GM18868 (cell line): ENCODE results near the gene KRTAP29-1.
"Not testable (repeated sequence)": the region's sequence is repeated elsewhere in the genome, so short reads cannot be mapped to it uniquely, and the experiment has no call there.

Source experiments
- ATAC-seq: cut with Tn5 transposase; IDR thresholded peaks from one replicate; pipeline ENCODE4 v1.9.1; 2021; ENCODE audit warnings: mild to moderate bottlenecking, moderate library complexity; ENCODE audit not compliant: unreplicated experiment

Gene KRTAP29-1

DNA sequence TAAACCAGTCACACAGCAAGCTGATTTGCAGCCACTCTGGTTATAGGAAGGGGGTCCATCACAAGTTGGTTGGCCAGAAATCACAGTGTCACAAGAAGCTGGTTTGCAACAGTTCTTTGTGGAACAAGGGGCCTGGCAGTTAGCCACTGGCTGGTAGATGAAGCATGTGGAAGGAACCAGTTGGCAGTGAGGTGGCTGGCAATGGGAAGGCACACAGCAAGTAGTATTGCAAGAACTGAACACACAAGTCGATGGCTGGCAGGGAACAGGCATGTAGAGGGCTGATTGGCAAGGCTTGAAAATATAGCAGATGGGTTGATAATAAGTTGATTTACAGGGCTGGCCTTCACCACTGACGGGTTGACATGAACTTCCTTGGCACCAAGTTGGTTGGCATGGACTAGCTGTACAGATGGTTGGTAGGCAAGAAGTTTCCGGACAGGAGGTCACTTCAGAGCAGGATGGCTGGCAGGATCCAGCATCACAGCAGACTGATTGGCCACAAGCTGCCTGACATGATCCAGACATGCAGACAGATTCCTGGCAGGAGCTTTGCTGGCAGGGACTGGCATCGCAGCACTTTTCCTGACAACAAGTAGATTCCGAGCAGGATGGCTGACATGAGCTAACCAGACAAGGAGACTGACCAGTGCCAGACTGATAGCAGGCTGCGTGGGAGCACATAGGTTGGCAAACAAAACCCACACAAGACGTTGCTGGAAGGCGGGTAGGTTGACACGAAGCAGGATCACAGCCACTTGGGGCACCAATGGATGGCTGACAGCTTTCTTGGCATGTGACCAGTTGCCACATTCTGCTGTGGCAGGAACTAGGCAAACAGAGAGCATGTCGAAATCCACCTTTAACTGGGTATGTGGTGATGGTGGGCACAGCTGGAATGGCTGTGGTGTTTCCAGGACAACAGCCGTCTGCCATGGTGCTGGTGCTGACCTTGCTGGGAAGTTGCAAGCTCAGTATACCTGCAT is at the start of gene KRTAP29-1:
TSS of gene KRTAP29-1 (minus strand) at position 936 of the 986 bp plus-strand sequence. CDS start at position 936, 0 bp downstream.
- no peak for ATAC-seq

DNA sequence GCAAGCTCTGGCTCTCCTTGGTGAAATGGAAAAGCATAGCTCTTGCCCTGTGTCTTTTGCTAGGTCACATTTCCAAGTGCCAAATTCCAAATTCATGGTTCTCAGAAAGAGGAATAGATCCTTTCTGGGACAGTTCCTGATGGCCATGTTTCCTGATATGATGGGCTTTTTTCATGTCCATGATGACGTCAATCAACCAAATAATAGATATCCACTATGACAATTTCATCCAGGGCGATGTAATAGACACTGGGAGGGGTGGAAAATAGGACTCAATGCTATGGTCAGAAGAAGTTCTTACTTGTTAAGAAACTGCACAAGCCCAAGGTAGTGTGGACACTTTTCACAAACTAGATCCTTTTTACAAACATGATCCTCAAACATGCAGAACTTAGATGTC is 48.5 kb upstream of the KRTAP29-1 start:
- no peak for ATAC-seq

DNA sequence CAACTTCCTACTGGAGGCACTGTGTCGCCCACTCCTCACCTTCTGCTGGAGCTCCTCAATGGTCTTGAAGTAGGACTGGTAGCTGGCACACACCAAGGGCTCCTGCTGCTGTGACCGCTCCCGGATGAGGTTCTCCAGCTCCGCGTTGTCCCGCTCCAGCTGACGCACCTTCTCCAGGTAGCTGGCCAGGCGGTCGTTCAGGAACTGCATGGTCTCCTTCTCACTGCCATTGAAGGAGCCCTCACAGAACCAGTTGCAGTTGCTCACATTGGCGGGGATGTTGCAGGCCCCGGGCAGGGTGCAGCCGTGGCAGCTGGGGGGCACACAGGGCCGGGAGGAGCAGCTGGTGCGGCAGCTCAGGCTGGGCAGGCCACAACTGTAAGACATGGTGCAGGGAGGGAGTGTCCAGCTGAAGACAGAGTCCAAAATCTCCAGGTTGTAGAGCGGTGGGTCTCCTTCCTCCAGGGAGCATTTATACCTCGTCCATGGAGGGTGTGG is 47.8 kb upstream of the KRTAP29-1 start, which contains the start of gene KRT33A:
TSS of gene KRT33A (minus strand) at position 448 of the 498 bp plus-strand sequence. CDS start at position 387, 61 bp downstream.
- ATAC-seq, result not testable (repeated sequence)

- ATAC-seq, result no peak
Observed at GRCh38 chr17:41347869-41348760, 45.5 kb upstream of the KRTAP29-1 start.

DNA sequence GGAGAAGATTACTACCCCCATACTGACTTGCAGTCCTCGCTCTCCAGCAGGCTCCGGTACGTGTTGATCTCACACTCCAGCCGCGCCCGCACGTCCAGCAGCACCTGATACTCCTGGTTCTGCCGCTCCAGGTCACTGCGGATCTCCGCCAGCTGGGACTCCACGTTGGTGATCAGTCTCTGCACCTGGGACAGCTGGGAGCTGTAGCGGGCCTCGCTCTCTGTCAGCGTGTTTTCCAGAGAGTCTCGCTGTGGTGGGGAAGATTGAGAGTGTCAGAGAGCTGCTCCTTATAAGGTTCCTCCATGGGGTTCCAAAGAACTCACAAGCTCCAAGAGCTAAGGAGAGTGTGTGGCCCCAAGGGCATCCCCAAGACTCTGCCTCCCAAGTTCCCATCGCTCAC is 43.8 kb upstream of the KRTAP29-1 start:
- ATAC-seq, result not testable (repeated sequence)

DNA sequence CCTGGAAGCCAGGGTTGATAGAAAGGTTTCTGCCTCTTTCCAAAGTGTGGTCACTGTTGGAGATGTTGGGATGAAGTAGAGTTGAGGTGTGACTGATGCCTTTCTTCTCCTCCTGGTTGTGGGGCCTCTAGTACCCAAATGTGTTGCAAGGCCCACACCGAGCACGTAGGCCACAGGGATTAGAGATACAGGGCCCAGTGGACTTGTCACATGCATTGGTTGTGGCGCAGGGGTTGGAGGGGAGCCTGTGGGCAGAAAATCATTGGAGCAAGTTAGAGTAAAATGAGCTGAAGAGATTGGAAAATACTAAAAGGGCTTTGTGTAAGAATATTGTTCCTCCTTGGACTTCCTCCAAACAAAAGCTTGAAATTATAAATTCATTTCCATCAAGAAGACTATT is 43.3 kb upstream of the KRTAP29-1 start:
- no peak for ATAC-seq

DNA sequence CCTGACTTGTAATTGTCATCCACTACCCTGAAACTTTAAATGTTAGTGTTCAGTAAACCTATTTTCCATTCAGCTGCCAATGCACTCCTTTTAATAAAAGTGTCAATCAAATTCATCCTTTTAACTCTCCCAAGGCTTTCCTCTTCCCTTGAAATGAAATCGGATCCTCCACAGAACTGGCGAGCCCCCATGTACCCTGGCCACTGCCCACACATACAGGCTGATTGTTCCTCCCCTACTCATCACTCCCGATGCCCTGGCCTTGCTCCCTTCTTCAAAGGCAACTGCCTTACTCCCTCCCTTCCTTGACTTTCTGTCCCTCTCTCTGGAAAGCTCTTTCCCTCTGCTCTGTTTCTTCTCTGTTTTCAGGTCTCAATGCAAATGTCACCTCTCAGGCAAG is 40.4 kb upstream of the KRTAP29-1 start:
- no peak for ATAC-seq

DNA sequence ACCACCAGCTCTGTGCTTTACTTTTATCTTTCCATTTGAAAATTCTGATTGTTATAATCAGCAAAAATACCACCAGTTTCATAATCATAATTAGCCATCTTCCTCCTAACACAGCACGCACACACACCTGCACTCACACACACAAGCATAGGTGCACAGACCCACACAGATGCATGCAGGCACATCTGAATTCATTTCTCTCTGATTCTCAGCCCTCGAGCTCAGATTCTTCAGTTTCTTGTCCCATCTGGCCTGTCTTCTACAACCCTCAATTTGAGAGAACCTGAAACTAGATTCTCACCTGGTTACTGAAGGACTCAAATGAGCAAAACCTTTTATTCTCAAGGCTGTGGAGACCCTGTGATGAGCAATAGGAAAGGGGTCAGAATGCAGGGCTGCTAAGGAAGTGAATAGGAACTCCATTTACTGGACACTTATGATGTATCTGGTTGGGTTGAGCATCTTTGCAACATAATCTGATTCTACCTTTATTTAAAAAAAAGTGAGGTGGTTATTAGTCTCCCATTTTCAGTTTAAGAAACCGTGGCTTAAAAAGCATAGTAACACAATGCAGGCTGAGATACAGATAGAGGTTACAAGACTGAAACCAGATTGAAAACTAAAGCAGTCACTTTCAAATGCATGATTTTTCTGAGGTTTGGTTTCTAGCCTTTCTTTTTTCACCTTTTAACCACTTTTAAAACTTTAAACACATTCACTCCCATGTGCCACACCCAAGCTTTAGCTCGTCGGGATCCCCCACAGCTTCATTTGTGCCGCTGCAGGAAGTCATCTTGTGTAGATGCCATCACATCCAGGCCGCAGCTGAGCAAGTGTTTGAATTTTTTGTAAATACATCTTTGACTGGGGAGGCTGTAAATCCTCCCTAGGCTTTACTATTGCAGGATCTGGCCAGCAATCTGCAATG is 38.5 kb upstream of the KRTAP29-1 start:
- ATAC-seq, result no peak

DNA sequence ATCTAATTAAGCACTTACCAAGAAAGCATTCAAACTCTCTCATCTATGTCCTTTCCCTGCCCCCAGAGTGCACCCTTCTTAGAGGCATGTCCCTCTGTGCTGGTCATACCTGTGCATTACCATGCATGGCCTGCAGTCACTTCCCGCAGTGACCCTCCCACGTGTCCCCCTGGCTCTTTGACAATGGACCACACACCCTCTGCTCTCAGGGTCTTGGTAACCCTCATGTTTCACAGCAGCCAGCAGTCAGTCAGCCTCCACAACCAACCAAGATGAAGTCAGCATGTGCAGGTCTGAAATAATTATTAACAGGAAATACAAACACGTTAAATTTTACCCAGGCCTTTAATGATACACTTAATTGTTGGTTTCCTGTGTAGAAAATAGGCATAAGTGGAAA is 37.8 kb upstream of the KRTAP29-1 start:
- ATAC-seq, result no peak

- ATAC-seq, result no peak
Observed at GRCh38 chr17:41339571-41340172, 37.0 kb upstream of the KRTAP29-1 start.

DNA sequence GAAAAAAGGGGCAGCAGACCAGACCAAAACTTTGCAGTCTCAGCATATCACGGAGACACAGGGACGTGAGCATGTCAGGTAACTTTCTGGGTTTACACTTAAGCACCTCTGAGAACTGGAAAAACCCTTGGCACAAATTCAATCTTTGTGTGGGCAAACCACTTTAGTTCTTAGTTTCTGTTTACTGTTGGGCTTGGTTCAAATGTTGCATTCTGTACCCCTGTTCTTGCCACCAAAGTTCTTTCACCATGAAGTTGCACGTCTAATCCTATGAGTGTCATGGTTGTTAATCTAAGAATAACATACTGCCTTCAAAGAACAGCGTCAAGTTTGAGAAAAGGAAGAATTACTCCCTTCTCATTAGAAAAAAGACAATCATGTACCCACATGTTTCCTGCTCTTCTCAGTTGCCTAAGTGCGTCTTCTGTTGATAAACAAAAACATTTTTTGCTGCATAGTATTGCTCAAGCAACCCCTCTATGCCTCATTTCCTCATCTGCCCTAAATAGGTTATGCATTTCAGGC is 36.4 kb upstream of the KRTAP29-1 start:
- no peak for ATAC-seq

GRCh38 chr17:41335747-41336146 is 33.1 kb upstream of the KRTAP29-1 start:
- no peak for ATAC-seq

- ATAC-seq, result no peak
Observed at GRCh38 chr17:41334385-41335305, 32.0 kb upstream of the KRTAP29-1 start.

GRCh38 chr17:41333836-41334235 is 31.2 kb upstream of the KRTAP29-1 start:
- no peak for ATAC-seq

- ATAC-seq, result no peak
Observed at GRCh38 chr17:41333098-41333497, 30.4 kb upstream of the KRTAP29-1 start.

GRCh38 chr17:41332239-41332638 is 29.6 kb upstream of the KRTAP29-1 start:
- no peak for ATAC-seq

DNA sequence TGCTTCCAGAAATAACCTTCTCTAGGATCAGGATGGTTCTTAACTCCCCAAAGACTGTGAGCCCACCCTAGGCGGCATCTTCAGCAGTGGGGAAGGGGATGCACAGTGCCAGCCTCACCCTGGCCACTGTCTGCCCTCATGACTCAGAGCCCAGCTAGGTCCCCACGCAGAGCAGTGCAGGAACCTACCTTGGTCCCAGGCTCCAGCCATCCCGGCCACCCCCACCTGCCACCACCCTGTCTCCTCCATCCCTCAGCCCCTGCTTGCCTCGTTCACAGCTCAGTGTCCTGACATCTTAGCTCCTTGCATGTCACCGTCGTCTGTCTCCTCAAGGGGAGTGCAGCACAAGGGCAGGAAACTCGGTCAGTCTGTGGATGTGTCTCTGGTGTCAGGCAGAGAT is 29.0 kb upstream of the KRTAP29-1 start:
- no peak for ATAC-seq

DNA sequence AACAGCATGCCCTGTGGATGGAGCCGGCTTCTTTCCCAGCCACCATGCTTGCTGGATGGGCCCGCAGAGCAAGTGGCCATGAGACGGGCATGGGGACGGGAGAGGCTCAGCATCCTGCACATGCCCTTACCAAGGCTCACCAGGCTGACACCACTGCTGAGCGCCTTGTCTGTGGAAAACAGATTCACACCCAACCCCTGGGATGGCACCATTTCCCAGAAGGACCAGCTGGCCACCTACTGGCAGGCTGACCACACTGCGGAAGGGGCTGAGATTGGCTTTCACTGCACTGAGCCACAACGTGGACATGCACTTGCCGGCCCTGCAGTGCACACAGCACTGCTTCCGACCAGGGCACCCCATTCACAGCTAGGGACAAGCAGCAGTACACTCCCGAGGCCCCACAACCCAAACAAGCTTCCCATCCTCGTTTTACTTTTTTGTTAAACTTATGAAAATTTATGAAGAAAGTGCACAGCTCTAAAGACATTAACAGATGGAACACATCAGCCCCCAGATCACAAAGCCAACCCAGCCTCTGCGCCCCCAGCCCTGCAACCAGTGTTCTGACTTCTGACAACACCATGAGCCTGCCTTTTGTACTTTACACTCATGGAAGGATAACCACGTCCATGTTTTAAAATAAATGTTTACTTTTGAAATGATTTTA is 26.8 kb upstream of the KRTAP29-1 start:
- ATAC-seq, result no peak
